NCI-H526 (cell line): ENCODE data around the gene ACTL8.
A peak's percentile ranks its signal among the peaks of the same experiment; 100 is the strongest.

Experiments
- DNase-seq, 2 experiments: peaks; one replicate each; lab custom pipeline; 2025; lab: John Stamatoyannopoulos, UW

The ACTL8 gene

DNA sequence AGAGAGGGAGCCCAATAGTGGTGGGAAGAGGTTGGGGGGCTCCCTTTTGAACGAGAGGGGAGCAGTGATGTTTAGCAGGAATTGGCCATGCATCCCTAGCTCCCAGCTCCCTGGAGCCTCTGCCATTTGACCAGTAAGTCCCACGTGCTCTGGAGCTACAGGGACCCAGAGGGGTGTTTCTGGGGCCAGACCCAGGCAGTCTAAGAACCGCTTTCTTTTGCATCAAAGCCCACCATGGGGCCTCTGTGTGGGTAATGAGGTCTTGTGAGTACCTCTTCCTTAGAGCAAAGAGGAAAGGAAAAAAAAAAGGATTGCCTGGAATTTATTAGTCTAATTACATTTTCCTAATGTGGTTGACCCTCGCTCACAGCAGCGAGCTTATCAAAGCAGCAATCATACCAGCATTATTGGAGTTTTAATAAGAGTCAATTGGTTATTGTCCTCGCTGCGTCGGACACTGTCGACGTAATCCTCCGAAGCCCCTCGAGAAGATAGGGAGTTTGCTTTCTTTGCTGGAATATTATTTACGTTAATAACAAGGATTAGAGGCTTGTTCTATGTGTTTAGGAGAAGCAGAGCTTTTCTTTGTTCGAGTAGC lies 17.6 kb downstream of the ACTL8 start:
- no peak for DNase-seq

GRCh38 chr1:17773591-17774326 lies 18.6 kb downstream of the ACTL8 start:
- DNase-seq = no peak

DNA sequence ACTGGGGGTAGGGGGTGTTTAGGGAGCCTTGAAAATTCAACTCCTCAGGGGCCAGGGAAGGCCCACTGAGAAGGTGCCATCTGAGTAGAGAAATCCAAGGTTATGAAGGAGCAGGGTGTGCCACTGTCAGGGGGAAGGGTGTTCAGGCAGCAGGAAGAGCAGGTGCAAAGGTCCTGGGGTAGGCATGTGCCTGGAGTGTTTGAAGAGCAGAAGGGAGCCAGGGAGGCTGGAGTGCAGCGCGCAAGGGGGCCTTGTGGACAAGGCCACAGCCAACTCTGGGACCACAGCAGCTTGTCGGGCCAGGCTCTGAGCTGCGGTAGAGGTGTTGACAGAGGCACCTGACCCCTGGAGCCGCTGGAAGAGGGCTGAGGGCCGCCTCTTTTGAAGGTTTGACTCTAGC lies 19.3 kb downstream of the ACTL8 start:
- no peak for DNase-seq

DNA sequence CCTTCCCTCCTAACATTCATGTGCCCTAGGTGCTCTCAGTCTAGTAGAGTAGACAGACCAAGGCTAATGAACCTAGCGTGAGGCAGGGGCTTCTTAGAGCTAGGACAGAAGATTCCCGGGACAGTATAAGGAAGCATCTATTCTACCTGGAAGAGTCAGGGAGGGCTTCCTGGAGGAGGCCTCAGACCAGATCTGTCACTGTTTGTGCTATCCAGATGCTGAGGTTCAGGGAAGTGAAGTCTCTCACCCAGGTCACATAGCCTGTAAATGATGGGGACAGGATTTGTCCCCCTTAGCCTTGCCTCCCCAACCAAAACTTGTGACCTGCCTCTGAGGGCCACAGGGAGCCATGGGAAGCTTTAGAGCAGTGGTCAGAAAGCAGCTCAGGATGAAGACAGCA lies 20.7 kb downstream of the ACTL8 start:
- DNase-seq = no peak

DNA sequence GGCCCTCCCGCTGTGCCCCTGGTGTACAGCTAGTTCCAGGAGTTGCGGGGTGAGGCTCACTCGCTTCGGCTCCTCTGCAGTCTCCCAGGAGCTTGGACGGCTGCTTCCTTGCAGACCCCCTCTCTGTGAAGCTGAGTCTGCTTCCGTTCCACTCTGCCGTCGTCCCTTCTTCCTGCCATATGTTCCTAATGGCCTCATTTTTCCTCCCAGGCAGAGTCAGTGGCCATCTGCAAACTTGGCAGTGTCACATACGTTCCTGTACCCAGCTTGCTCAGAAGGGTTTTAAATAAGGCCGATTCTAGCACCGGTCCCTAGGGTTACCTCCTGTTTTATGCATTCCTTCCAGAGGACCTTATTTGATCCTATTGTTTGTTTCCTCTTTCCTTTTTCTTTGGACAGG lies 21.3 kb downstream of the ACTL8 start:
- DNase-seq = no peak

- DNase-seq = no peak
Observed at GRCh38 chr1:17777330-17777729, 22.2 kb downstream of the ACTL8 start.

DNA sequence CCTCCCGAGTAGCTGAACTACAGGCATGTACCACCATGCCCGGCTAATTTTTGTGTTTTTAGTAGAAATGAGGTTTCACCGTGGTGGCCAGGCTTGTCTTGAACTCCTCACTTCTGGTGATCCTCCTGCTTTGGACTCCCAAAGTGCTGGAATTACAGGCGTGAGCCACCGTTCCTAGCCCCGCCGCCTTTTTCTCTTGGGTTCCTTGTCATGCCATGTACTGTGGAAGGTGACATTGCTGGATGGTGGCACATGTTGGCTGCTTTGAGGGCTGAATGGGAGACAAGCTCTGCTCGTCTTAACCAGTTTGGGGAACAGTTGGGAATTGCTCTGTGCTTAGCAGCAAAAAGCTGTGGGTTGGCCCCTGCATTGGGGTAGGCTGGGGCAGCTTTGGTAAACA lies 22.7 kb downstream of the ACTL8 start:
- DNase-seq = no peak

- no peak for DNase-seq
Observed at GRCh38 chr1:17780916-17781315, 25.8 kb downstream of the ACTL8 start.

- DNase-seq = no peak
Observed at GRCh38 chr1:17789926-17790325, 34.8 kb downstream of the ACTL8 start.

- DNase-seq = no peak
Observed at GRCh38 chr1:17790383-17791054, 35.4 kb downstream of the ACTL8 start.

DNA sequence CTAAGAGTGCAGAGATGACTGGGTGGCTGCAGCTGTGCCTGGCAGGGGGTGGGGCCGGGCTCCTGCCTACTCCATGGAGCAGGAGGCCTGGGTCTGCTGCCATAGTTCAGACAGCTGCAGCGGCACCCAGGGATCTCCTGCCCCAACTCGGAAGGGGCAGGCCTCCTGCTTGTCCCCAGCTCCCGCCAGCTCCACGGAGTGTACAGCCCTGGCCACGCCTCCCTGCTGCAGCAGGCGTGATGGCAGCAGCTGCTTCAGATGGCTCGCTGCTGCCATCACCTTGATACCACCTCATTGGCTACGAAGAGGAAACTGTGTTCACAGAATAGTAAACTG lies 35.9 kb downstream of the ACTL8 start:
- DNase-seq = no peak

DNA sequence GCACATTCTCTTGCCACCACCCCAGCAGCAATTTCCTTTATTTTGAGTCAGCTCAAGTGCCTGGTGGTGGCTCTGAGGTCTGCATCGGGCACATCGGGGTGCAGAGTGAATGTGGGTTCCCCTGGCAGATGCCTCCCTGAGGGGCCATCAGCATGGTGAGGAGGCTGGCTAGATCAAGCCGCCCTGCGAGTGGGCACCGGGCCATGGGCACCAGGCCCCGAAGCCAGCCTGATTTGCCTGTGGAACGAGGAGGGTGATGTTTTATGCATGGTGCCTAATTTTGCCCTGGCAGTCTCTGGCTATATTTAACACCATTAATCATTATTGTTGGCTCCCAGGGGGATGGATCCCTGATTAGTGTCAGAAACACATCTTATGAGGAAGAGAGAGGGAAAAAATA lies 36.3 kb downstream of the ACTL8 start:
- peak in 1 of 2 experiments; percentile 6 for DNase-seq

- DNase-seq = no peak
Observed at GRCh38 chr1:17792421-17792820, 37.3 kb downstream of the ACTL8 start.

GRCh38 chr1:17795081-17795809 lies 40.1 kb downstream of the ACTL8 start:
- DNase-seq = no peak

- peak; percentile 4 to 63 for DNase-seq
Observed at GRCh38 chr1:17795836-17796645, 40.9 kb downstream of the ACTL8 start.

- no peak for DNase-seq
Observed at GRCh38 chr1:17797478-17797877, 42.3 kb downstream of the ACTL8 start.

GRCh38 chr1:17798011-17798410 lies 42.9 kb downstream of the ACTL8 start:
- DNase-seq = no peak

DNA sequence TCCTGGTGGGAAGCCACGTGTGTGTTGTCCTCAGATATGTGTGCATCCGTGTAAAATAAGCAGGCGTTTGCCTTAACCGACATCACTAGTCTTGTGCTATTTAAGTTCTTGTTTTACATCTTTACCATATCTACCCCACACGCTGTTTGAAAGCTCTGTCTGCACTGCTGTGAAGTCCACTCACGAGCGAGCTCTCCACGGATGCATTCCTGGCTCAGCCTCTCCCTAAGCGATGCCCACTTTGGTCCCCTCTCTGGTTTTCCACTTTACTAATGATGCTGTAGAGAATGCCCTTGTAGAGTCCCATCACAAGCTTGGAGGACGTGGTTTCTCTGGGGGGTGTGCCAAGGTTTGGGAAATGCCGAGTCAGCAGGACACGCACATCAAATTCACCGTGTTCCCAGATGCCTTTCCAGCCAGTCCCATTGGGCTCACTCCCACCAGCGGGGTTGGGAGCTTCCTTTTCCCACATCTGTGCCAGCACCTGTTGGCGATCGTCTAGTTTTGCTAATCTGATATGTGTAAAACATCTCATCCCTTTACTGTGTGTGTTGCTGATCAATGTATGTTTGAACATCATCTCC lies 43.8 kb downstream of the ACTL8 start:
- DNase-seq = no peak

- DNase-seq = no peak
Observed at GRCh38 chr1:17799642-17800041, 44.5 kb downstream of the ACTL8 start.

- DNase-seq = no peak
Observed at GRCh38 chr1:17802164-17802563, 47.0 kb downstream of the ACTL8 start.

DNA sequence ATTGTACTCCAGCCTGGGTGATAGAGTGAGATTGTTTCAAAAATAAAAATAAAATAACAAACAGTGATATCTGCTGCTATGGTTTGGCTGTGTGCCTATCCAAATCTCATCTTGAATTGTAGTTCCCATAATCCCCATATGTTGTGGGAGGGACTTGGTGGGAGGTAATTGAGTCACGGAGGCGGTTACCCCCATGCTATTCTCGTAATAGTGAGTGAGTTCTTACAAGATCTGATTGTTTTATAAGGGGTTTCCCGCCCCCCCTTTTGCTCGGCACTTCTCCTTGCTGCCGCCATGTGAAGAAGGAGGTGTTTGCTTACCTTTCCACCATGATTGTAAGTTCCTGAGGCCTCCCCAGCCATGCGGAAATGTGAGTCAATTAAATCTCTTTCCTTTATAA lies 47.8 kb downstream of the ACTL8 start:
- no peak for DNase-seq
